GM12891 (cell line): ENCODE measurements around the gene TRPC4.

Source experiments
- DNase-seq: peaks from one replicate; pipeline ENCODE4 v3.0.0; 2011; ENCODE audit warnings: low spot score; ENCODE audit not compliant: insufficient read length
- FAIRE-seq: peaks from 2 replicates; lab custom pipeline; 2011; peaks lifted over from hg19 to GRCh38; lab: Jason Lieb, UNC
- PAX5 ChIP-seq: IDR thresholded peaks from 2 replicates; pipeline ENCODE4 v1.6.1; 2011; ENCODE audit warnings: low read length, moderate library complexity, mild to moderate bottlenecking; ENCODE audit not compliant: insufficient read depth, severe bottlenecking
- POLR2A ChIP-seq: IDR thresholded peaks from 2 replicates; pipeline ENCODE4 v1.6.1; 2011; ENCODE audit warnings: low read depth, low read length, control low read depth
- POLR2AphosphoS5 ChIP-seq: IDR thresholded peaks from 2 replicates; pipeline ENCODE4 v1.6.1; 2011; ENCODE audit warnings: low read depth, low read length, control low read depth
- POU2F2 ChIP-seq: IDR thresholded peaks from 2 replicates; pipeline ENCODE4 v1.6.1; 2011; ENCODE audit warnings: low read depth, mild to moderate bottlenecking, control low read depth, low read length, moderate library complexity
- SPI1 ChIP-seq: IDR thresholded peaks from 2 replicates; pipeline ENCODE4 v1.6.1; 2011; ENCODE audit warnings: low read depth, low read length, control low read depth
- TAF1 ChIP-seq: IDR thresholded peaks from 2 replicates; pipeline ENCODE4 v1.6.1; 2011; ENCODE audit warnings: low read depth, low read length, control low read depth

Gene TRPC4

GRCh38 chr13:37736045-37736444, 133.5 kb downstream of the TRPC4 start:
- TF ChIP-seq PAX5, result no peak
- DNase-seq (no peak), FAIRE-seq (no peak)

GRCh38 chr13:37735293-37735692, 134.3 kb downstream of the TRPC4 start:
- FAIRE-seq (no peak), DNase-seq (no peak)
- no peak for TF ChIP-seq POLR2A

GRCh38 chr13:37729876-37730275, 139.7 kb downstream of the TRPC4 start:
- TF ChIP-seq TAF1 (no peak), SPI1 (no peak), POLR2A (no peak), POLR2AphosphoS5 (no peak), PAX5 (no peak), POU2F2 (no peak)
- DNase-seq (no peak), FAIRE-seq (no peak)

- FAIRE-seq (no peak), DNase-seq (no peak)
These were observed 153.0 kb downstream of the TRPC4 start for GRCh38 chr13:37716420-37717195.

GRCh38 chr13:37715606-37716015, 154.0 kb downstream of the TRPC4 start:
- FAIRE-seq (no peak), DNase-seq (no peak)
- TF ChIP-seq POU2F2 (no peak), SPI1 (no peak), PAX5 (no peak), POLR2A (no peak), TAF1 (no peak), POLR2AphosphoS5 (no peak)

More at GRCh38 chr13:37716420-37717195, 153.0 kb downstream of the TRPC4 start:
- TF ChIP-seq SPI1, result no peak
- no peak for TF ChIP-seq POLR2AphosphoS5
- TF ChIP-seq PAX5, result no peak
- no peak for TF ChIP-seq POU2F2
- no peak for TF ChIP-seq POLR2A
- TF ChIP-seq TAF1, result no peak

GRCh38 chr13:37709318-37709717, 160.3 kb downstream of the TRPC4 start:
- no peak for TF ChIP-seq POU2F2
- no peak for TF ChIP-seq POLR2A
- no peak for TF ChIP-seq PAX5
- no peak for TF ChIP-seq TAF1
- no peak for TF ChIP-seq SPI1
- no peak for TF ChIP-seq POLR2AphosphoS5
- DNase-seq (no peak), FAIRE-seq (no peak)

GRCh38 chr13:37707739-37708500, 161.7 kb downstream of the TRPC4 start:
- FAIRE-seq (no peak), DNase-seq (no peak)
- TF ChIP-seq POLR2A (no peak), TAF1 (no peak), POLR2AphosphoS5 (no peak), POU2F2 (no peak), SPI1 (no peak), PAX5 (no peak)

- no peak for FAIRE-seq
- TF ChIP-seq PAX5 (no peak), POLR2AphosphoS5 (no peak), TAF1 (no peak), SPI1 (no peak), POLR2A (no peak), POU2F2 (no peak)
- no peak for DNase-seq
These were observed 163.5 kb downstream of the TRPC4 start for GRCh38 chr13:37706041-37706440.

- DNase-seq (no peak), FAIRE-seq (no peak)
- TF ChIP-seq SPI1, result no peak
- TF ChIP-seq POLR2AphosphoS5, result no peak
- TF ChIP-seq POLR2A, result no peak
- TF ChIP-seq PAX5, result no peak
- TF ChIP-seq POU2F2, result no peak
- no peak for TF ChIP-seq TAF1
These were observed 167.6 kb downstream of the TRPC4 start for GRCh38 chr13:37701972-37702371.

- TF ChIP-seq POU2F2 (no peak), TAF1 (no peak), PAX5 (no peak), POLR2A (no peak), POLR2AphosphoS5 (no peak), SPI1 (no peak)
- FAIRE-seq (no peak), DNase-seq (no peak)
These were observed 168.3 kb downstream of the TRPC4 start for GRCh38 chr13:37701306-37701705.

- TF ChIP-seq SPI1 (no peak), POLR2A (no peak), POU2F2 (no peak)
- no peak for FAIRE-seq
- DNase-seq, result no peak
These were observed 168.7 kb downstream of the TRPC4 start for GRCh38 chr13:37700887-37701286.
